ENCODE data around the gene C5orf58.
A peak's percentile ranks its signal among the peaks of the same experiment; 100 is the strongest.

DNA sequence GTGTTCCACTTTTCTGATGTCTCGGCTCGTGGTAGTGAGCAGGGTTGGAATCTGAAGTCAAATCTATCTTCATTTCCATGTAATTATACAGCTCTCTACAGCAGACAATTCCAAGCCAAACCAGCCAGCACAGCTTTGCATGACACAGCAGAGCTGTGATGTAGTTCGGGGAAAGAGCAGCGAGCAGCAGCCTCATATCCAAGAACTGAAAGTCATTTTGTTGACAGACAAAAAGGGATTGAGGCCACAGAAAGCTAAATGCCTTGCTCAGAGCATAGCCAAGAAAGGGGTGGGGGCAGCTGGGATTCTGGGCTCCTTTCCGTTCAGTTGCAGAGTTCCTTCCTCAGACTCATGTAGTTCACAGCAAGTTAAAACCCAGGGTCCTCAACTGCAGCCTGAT lies 32.7 kb downstream of the C5orf58 start:
- TF ChIP-seq, protein P1, sequence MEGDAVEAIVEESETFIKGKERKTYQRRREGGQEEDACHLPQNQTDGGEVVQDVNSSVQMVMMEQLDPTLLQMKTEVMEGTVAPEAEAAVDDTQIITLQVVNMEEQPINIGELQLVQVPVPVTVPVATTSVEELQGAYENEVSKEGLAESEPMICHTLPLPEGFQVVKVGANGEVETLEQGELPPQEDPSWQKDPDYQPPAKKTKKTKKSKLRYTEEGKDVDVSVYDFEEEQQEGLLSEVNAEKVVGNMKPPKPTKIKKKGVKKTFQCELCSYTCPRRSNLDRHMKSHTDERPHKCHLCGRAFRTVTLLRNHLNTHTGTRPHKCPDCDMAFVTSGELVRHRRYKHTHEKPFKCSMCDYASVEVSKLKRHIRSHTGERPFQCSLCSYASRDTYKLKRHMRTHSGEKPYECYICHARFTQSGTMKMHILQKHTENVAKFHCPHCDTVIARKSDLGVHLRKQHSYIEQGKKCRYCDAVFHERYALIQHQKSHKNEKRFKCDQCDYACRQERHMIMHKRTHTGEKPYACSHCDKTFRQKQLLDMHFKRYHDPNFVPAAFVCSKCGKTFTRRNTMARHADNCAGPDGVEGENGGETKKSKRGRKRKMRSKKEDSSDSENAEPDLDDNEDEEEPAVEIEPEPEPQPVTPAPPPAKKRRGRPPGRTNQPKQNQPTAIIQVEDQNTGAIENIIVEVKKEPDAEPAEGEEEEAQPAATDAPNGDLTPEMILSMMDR (IDR thresholded peaks at IDR 0.05): no peak
- no peak for TF ChIP-seq POLR2A (IDR thresholded peaks at IDR 0.05)
- peak; percentile 66 for TF ChIP-seq EP300 (IDR thresholded peaks at IDR 0.05)
